Thyroid gland (tissue), 4 donors: ENCODE data around the gene CATSPERZ.

Experiments used
- POLR2A ChIP-seq, 2 donors: fragments of 450-650 bp; IDR thresholded peaks; one replicate each; pipeline ENCODE4 v1.6.1; 2017; ENCODE audit warnings: antibody characterized with exemption in 2 of 2, mild to moderate bottlenecking in 2 of 2, moderate library complexity in 1 of 2
- TF ChIP-seq, protein P1 (sequence below), 6 experiments: fragments of 200-600 bp in 3 of 6; fragments of 450-650 bp in 3 of 6; sonication (generic) in 3 of 6; IDR thresholded peaks; one replicate each; pipeline ENCODE4 v1.5.1; 2016 to 2019; ENCODE audit warnings: antibody characterized with exemption in 6 of 6, mild to moderate bottlenecking in 2 of 6, inconsistent platforms in 1 of 6, moderate library complexity in 1 of 6

DNA sequence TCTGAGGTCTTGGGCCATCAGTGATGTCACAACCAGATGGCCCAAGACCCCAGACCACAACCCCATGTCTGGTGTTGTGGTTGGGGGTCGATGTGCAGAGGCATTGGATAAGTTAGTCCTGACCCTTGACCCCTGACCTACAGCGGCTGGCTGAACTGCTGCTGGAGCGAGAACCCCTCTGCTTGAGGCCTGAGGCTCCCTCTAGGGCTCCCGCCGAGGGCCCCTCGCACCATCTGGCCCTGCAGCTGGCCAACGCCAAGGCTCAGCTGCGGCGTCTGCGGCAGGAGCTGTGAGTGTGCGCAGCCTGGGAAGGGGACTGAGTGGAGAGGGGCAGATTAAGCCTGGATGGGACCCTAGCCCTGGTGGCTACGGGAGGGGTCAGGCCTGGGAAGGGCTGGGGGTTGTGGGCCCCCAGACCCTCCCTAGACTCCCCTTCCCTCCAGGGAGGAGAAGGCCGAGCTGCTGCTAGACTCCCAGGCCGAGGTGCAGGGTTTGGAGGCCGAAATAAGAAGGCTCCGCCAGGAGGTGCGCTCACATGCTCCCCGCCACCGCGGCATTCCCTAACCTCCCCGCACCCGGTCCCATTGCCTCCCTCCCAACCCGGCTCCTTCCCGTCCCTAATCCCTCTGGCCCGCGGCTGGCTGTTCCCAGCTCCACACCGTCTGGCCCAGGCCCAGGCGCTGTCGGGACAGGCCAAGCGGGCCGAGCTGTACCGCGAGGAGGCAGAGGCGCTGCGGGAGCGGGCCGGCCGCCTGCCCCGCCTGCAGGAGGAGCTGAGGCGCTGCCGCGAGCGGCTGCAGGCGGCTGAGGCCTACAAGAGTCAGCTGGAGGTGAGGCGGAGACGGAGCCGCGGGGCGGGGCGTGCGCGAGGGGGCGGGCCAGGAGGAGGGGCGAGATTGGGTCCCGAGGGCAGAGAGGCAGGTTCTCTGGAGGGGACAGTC is 42.0 kb downstream of the CATSPERZ start:
- TF ChIP-seq, protein P1, sequence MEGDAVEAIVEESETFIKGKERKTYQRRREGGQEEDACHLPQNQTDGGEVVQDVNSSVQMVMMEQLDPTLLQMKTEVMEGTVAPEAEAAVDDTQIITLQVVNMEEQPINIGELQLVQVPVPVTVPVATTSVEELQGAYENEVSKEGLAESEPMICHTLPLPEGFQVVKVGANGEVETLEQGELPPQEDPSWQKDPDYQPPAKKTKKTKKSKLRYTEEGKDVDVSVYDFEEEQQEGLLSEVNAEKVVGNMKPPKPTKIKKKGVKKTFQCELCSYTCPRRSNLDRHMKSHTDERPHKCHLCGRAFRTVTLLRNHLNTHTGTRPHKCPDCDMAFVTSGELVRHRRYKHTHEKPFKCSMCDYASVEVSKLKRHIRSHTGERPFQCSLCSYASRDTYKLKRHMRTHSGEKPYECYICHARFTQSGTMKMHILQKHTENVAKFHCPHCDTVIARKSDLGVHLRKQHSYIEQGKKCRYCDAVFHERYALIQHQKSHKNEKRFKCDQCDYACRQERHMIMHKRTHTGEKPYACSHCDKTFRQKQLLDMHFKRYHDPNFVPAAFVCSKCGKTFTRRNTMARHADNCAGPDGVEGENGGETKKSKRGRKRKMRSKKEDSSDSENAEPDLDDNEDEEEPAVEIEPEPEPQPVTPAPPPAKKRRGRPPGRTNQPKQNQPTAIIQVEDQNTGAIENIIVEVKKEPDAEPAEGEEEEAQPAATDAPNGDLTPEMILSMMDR (IDR thresholded peaks at IDR 0.05): peak in 4 of 6 experiments; percentile 15 to 59 (median 50)
- peak in 1 of 2 donors; percentile 58 for TF ChIP-seq POLR2A (IDR thresholded peaks at IDR 0.05)
